G401 (cell line): ENCODE data around the gene SRGAP3. TPM values are rescaled to one million over a fixed set of nuclear protein-coding genes. Genes with fewer than 3 reads are reported as not detected.

Experiments used
- DNase-seq: peaks from one replicate; pipeline ENCODE4 v3.0.0-alpha.2; 2015; ENCODE audit warnings: low spot score
- in situ Hi-C: cut with HindIII; loops from 2 replicates; pipeline ENCODE4 v1.10.0; 2016; ENCODE audit warnings: low sequenced_read_pairs, mixed read lengths
- total RNA-seq: library from RNA; depleted of rRNA; stranded (reverse); fragments of >200 nt; shearing (Covaris generic); gene quantifications from 2 replicates; pipeline ENCODE4 v1.2.3, GENCODE V29; 2014

SRGAP3 gene
- total RNA-seq, 1 experiment from 2014 or later, result 0.37 TPM

DNA sequence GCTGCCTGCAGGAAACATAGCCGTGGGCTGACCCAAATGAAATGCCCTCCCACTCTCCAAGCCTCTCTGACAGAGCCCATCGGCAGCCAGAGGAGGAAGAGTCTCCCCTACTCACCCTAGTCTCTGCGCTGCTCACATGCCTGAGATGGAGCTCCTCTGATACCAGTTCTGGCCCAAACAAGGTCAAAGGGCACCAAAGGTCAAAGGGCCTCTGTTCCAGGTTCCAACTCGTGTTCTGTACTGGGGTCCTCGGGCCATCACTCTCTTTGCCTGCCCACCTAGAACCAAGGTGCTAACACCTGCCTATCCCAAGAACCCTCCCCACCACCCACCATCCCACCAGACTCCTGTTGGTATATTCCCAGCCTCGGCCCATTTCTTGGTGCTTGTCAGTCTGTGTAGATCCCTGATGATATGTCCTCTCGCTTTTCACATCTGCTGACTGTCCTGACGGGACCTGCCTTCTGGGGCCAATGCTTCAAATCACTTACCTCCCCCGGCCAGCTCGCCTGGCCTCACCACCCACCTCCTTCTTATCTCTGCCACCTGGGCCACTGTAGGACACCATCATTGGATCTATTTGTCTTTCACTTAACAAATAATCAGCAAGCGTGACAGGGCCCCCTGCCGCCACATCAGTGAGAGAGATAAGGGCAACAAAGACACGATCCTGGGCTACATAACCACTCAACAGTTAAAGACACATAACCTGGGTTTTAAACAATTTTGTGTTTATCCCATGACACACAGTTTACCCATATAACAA lies 90.4 kb downstream of the SRGAP3 start:
- in situ Hi-C loops, result no loop called here
- no peak for DNase-seq

DNA sequence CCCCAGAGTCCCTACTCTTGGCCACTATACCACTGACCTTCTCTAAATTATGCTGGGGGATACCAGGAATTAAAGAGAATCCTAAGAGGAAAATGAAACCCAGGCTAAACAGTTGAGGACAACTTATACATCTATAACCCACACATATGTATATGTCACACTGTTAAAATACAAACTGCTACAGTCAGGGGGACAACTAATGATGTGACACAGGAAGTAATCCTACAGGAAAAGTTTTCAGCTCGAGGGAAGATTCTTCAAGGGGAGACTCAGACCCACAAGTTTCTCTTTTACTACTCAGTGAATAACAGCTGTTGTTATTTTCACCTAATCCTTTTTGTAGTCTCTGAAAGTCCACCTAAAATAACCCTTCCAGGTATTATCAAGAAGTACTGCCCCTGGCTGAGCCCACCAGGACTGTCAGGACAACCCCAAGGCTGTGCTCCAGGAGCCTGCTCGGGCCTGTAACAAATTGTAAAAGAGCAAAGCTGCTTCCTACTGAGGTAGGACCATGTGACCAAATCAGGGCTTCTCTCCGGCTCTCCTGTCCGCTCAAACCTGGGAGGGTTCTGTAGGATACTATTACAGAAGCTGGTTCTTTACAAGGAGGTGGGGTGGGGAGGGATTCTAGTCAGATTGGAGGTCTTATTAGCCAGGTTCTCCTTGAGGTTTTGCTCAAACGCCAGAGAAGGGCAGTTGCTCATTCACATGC lies 91.6 kb downstream of the SRGAP3 start:
- DNase-seq, result peak; percentile 64
- in situ Hi-C loops, result no loop called here

GRCh38 chr3:9156604-9157003 lies 92.8 kb downstream of the SRGAP3 start:
- no peak for DNase-seq
- in situ Hi-C loops, result no loop called here

DNA sequence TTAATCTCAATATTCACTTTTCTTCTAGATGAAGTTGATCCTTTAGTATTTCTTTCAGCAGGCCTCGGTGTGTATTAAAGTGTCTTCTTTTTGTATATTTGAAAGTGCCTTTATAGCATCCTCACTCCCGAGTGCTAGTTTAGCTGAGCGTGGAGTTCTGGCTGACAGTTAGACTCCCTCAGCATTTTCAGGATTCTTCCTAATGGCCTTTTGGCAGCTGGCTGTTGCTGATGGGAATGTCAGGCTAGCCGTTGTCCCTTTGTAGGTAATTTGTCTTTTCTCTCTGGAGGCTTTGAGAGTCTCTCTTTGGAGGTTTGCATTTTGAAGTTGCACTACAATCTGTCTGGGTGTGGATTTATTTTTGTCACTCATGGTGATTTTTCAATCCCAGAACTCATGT lies 94.4 kb downstream of the SRGAP3 start:
- DNase-seq, result no peak
- in situ Hi-C loops, result no loop called here

GRCh38 chr3:9153904-9154619 lies 95.4 kb downstream of the SRGAP3 start:
- DNase-seq, result peak; percentile 80
- in situ Hi-C loops, result no loop called here

- in situ Hi-C loops, result no loop called here
- DNase-seq, result no peak
Observed at GRCh38 chr3:9151240-9151639, 98.2 kb downstream of the SRGAP3 start.

- in situ Hi-C loops, result no loop called here
Observed at GRCh38 chr3:9149566-9149965, 99.9 kb downstream of the SRGAP3 start.

GRCh38 chr3:9147896-9148266 lies 101.6 kb downstream of the SRGAP3 start:
- DNase-seq, result peak; percentile 36
- in situ Hi-C loops, result no loop called here

More at GRCh38 chr3:9149566-9149965, 99.9 kb downstream of the SRGAP3 start:
- no peak for DNase-seq

- peak; percentile 60 for DNase-seq
- in situ Hi-C loops, result no loop called here
Observed at GRCh38 chr3:9147215-9147895, 102.1 kb downstream of the SRGAP3 start.

- in situ Hi-C loops, result no loop called here
- no peak for DNase-seq
Observed at GRCh38 chr3:9146367-9147071, 102.9 kb downstream of the SRGAP3 start.

- in situ Hi-C loops, result no loop called here
Observed at GRCh38 chr3:9143184-9143583, 106.3 kb downstream of the SRGAP3 start.

DNA sequence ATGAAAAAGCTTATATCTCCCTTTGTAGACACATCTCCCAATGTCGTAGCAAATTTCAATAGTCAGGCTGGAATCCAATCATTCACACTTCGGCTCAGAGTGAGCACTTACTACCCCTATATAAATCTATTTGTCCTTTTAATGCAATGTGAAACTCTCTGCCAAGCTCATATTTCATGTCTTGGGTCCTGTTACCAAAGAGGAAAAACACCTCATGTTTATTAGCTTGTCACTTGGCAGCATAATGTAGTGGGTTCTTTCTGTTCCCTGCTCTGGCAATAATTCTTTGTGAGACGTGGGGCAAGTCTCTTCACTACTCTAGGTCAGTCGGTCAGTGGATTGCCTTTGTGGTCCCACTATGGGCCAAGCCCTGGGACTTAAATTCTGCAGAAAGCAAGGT lies 107.1 kb downstream of the SRGAP3 start:
- peak; percentile 82 for DNase-seq
- in situ Hi-C loops, result no loop called here

More at GRCh38 chr3:9143184-9143583, 106.3 kb downstream of the SRGAP3 start:
- peak; percentile 62 for DNase-seq

DNA sequence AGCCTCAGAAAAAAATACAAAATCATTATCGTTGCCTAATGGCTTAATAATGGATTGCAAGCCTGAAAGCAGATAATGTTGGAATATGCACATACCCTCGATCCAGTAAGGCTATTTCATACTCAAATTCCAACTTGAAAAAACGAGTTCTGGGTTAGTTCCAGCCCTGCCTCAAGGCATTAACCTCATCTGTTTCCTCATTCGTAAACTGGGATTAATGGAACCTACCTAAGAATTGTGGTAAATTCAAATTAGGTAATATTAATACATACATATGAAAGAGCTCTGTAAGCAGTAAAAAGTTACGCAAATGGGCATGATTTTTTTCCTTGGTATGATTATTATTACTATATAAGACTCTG lies 107.5 kb downstream of the SRGAP3 start:
- in situ Hi-C loops, result no loop called here
- peak; percentile 92 for DNase-seq

- in situ Hi-C loops, result no loop called here
Observed at GRCh38 chr3:9139366-9139765, 110.1 kb downstream of the SRGAP3 start.

DNA sequence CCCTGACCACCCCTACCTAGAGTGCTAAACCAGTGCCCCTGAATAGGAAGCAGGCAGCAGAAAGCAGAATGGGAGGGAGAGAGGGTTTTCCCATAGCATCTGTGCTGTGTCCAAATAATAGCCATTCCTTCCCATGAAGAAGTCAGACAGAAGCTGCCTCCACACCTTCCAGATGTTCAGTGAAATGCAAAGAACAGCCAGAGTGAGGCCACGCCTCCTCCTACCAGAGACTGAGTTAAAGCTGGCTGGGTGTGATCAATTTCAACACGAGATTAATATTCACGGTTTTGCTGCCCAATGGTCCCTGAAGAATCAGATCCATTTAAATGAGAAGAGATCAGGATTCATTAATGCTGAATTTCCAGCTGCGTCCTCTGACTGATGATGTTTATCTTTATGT lies 111.8 kb downstream of the SRGAP3 start:
- no peak for DNase-seq
- in situ Hi-C loops, result no loop called here

More at GRCh38 chr3:9139366-9139765, 110.1 kb downstream of the SRGAP3 start:
- DNase-seq, result no peak

DNA sequence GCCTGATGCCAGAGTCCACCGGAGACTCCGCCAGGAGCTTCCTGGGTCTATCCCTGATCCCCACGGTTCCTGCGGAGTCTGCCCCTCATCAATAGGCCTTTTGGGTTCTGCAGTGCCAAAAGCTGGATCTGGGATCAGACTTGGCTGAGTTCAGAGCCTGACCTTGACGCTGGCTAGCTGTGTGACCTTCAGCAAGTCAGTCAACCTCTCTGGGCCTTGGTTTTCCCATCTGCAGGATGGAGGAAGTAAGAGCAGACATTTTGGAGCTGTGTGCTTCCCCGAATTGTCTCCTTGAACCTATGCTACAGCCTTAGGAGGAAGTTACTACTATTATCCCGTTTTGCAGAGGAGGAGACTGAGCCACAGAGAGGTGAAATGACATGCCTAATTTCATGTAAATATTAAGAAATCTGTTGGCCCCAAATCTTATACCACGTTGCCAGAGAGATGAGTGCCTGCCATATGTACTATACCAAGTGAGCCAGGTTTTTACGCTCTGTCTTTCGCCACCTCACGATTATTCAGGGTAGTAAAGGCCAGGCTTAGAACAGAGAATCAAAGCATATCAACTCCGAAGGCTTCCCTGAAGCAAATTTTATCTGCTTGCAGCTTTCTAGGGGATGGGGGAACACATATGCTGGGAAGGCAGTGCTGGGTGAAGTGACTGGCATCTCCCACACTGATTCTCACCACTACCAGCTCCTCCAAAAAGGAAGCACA lies 112.5 kb downstream of the SRGAP3 start:
- in situ Hi-C loops, result no loop called here
- peak; percentile 70 for DNase-seq

- DNase-seq, result peak; percentile 68
- in situ Hi-C loops, result no loop called here
Observed at GRCh38 chr3:9135930-9136525, 113.4 kb downstream of the SRGAP3 start.

- in situ Hi-C loops, result no loop called here
Observed at GRCh38 chr3:9135526-9135925, 113.9 kb downstream of the SRGAP3 start.

More at GRCh38 chr3:9135526-9135925, 113.9 kb downstream of the SRGAP3 start:
- DNase-seq, result no peak
